Parathyroid adenoma (tissue), 2 donors: ENCODE results near the gene CPM.

Experiments
- H2AFZ ChIP-seq: fragments of 300-600 bp; sonication (generic); one replicate; pipeline ENCODE4 v1.7.0; 2017; ENCODE audit warnings: antibody characterized with exemption, mild to moderate bottlenecking
- H3K27ac ChIP-seq: fragments of 300-600 bp; sonication (generic); one replicate; pipeline ENCODE4 v1.7.0; 2017
- H3K27me3 ChIP-seq: fragments of 300-600 bp; sonication (generic); one replicate; pipeline ENCODE4 v1.7.0; 2017; ENCODE audit warnings: low read length; ENCODE audit not compliant: control insufficient read depth, insufficient read depth
- H3K36me3 ChIP-seq: fragments of 300-600 bp; sonication (generic); one replicate; pipeline ENCODE4 v1.7.0; 2017; ENCODE audit warnings: low read length; ENCODE audit not compliant: control insufficient read depth, insufficient read depth
- H3K4me1 ChIP-seq: fragments of 300-600 bp; sonication (generic); one replicate; pipeline ENCODE4 v1.7.0; 2017; ENCODE audit warnings: control low read depth
- H3K4me2 ChIP-seq: fragments of 300-600 bp; sonication (generic); one replicate; pipeline ENCODE4 v1.7.0; 2017; ENCODE audit warnings: low read length
- H3K4me3 ChIP-seq: fragments of 300-600 bp; sonication (generic); one replicate; pipeline ENCODE4 v1.7.0; 2017; ENCODE audit warnings: low read depth, low read length
- H3K79me2 ChIP-seq: fragments of 300-600 bp; sonication (generic); one replicate; pipeline ENCODE4 v1.7.0; 2017; ENCODE audit warnings: control low read depth
- H3K9ac ChIP-seq: fragments of 300-600 bp; sonication (generic); one replicate; pipeline ENCODE4 v1.7.0; 2017; ENCODE audit warnings: mild to moderate bottlenecking
- H3K9me3 ChIP-seq: fragments of 300-600 bp; sonication (generic); one replicate; pipeline ENCODE4 v1.7.0; 2017; ENCODE audit warnings: low read length; ENCODE audit not compliant: control insufficient read depth
- TF ChIP-seq, protein P1 (sequence below): fragments of 300-600 bp; sonication (generic); IDR thresholded peaks from one replicate; pipeline ENCODE4 v1.7.0; 2017; ENCODE audit warnings: antibody characterized with exemption, mild to moderate bottlenecking
- donor health status: primary hyperparathyroidism.

CPM gene

GRCh38 chr12:68884251-68884650, 48.7 kb downstream of the CPM start:
- no peaks in the 10 kb centered on the region for H3K79me2 ChIP-seq

DNA sequence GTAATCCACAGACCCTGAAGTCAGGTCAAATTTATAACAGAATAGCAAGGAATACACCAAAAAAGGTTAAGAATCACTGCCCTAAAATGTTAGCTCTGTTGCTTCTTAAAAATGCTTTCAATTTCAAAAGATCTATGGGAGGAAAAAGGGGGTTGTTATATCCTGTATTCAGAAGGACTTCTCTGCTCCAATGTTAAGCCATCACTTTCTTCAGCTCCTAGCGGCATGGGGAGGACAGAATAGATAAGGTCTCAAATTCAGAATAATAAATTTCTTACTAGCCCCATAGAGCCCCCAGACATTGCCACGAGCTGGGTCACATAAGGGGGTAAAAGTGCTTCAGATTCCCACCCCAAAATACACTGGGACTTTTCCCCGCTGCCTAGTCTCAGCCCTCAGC, 49.8 kb downstream of the CPM start:
- H3K9me3 ChIP-seq = no peaks in the 10 kb centered on the region
- no peak overlapping the region for H3K4me2 ChIP-seq
- TF ChIP-seq, protein P1, sequence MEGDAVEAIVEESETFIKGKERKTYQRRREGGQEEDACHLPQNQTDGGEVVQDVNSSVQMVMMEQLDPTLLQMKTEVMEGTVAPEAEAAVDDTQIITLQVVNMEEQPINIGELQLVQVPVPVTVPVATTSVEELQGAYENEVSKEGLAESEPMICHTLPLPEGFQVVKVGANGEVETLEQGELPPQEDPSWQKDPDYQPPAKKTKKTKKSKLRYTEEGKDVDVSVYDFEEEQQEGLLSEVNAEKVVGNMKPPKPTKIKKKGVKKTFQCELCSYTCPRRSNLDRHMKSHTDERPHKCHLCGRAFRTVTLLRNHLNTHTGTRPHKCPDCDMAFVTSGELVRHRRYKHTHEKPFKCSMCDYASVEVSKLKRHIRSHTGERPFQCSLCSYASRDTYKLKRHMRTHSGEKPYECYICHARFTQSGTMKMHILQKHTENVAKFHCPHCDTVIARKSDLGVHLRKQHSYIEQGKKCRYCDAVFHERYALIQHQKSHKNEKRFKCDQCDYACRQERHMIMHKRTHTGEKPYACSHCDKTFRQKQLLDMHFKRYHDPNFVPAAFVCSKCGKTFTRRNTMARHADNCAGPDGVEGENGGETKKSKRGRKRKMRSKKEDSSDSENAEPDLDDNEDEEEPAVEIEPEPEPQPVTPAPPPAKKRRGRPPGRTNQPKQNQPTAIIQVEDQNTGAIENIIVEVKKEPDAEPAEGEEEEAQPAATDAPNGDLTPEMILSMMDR = no peak
- no peaks in the 10 kb centered on the region for H3K4me1 ChIP-seq
- no peak overlapping the region for H3K9ac ChIP-seq
- no peaks in the 10 kb centered on the region for H3K79me2 ChIP-seq
- H3K4me3 ChIP-seq = no peak overlapping the region
- H3K27me3 ChIP-seq = no peaks in the 10 kb centered on the region
- no peak overlapping the region for H2AFZ ChIP-seq
- no peak overlapping the region for H3K27ac ChIP-seq
- no peaks in the 10 kb centered on the region for H3K36me3 ChIP-seq

More at GRCh38 chr12:68884251-68884650, 48.7 kb downstream of the CPM start:
- no peaks in the 10 kb centered on the region for H3K36me3 ChIP-seq
- H3K9ac ChIP-seq = no peak overlapping the region
- no peaks in the 10 kb centered on the region for H3K4me1 ChIP-seq
- H3K4me3 ChIP-seq = no peak overlapping the region
- no peaks in the 10 kb centered on the region for H3K9me3 ChIP-seq
- no peak overlapping the region for H2AFZ ChIP-seq
- no peak overlapping the region for H3K4me2 ChIP-seq
- TF ChIP-seq, protein P1 = no peak
- H3K27me3 ChIP-seq = no peaks in the 10 kb centered on the region
- no peak overlapping the region for H3K27ac ChIP-seq

- Histone ChIP-seq H3K9ac (no peak overlapping the region), H3K4me1 (no peaks in the 10 kb centered on the region), H3K36me3 (no peaks in the 10 kb centered on the region), H3K27ac (no peak overlapping the region), H3K4me2 (no peak overlapping the region), H2AFZ (no peak overlapping the region), H3K9me3 (no peaks in the 10 kb centered on the region), H3K4me3 (no peak overlapping the region), H3K79me2 (no peaks in the 10 kb centered on the region), H3K27me3 (no peaks in the 10 kb centered on the region)
- TF ChIP-seq, protein P1 = no peak
Observed at GRCh38 chr12:68882251-68882964, 50.6 kb downstream of the CPM start.

GRCh38 chr12:68880660-68881325, 52.2 kb downstream of the CPM start:
- no peak overlapping the region for H3K27ac ChIP-seq

More at GRCh38 chr12:68880660-68881325, 52.2 kb downstream of the CPM start:
- Histone ChIP-seq H3K79me2 (no peaks in the 10 kb centered on the region), H2AFZ (no peak overlapping the region), H3K4me2 (no peak overlapping the region), H3K36me3 (no peaks in the 10 kb centered on the region), H3K4me3 (no peak overlapping the region), H3K27me3 (no peaks in the 10 kb centered on the region), H3K9ac (no peak overlapping the region), H3K4me1 (no peaks in the 10 kb centered on the region), H3K9me3 (no peaks in the 10 kb centered on the region)
- TF ChIP-seq, protein P1 = no peak
